HuH-7.5 (cell line): ENCODE results near the gene KRTAP29-1.
A peak's percentile ranks its signal among the peaks of the same experiment; 100 is the strongest.
"Not testable (repeated sequence)": the region's sequence is repeated elsewhere in the genome, so short reads cannot be mapped to it uniquely, and the experiment has no call there.

Experiments used
- DNase-seq: peaks from one replicate; pipeline ENCODE4 v3.0.0; 2011; ENCODE audit warnings: low spot score

KRTAP29-1 gene, protein sequence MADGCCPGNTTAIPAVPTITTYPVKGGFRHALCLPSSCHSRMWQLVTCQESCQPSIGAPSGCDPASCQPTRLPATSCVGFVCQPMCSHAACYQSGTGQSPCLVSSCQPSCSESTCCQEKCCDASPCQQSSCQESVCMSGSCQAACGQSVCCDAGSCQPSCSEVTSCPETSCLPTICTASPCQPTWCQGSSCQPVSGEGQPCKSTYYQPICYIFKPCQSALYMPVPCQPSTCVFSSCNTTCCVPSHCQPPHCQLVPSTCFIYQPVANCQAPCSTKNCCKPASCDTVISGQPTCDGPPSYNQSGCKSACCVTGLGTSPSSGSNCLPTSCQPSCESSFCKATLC

DNA sequence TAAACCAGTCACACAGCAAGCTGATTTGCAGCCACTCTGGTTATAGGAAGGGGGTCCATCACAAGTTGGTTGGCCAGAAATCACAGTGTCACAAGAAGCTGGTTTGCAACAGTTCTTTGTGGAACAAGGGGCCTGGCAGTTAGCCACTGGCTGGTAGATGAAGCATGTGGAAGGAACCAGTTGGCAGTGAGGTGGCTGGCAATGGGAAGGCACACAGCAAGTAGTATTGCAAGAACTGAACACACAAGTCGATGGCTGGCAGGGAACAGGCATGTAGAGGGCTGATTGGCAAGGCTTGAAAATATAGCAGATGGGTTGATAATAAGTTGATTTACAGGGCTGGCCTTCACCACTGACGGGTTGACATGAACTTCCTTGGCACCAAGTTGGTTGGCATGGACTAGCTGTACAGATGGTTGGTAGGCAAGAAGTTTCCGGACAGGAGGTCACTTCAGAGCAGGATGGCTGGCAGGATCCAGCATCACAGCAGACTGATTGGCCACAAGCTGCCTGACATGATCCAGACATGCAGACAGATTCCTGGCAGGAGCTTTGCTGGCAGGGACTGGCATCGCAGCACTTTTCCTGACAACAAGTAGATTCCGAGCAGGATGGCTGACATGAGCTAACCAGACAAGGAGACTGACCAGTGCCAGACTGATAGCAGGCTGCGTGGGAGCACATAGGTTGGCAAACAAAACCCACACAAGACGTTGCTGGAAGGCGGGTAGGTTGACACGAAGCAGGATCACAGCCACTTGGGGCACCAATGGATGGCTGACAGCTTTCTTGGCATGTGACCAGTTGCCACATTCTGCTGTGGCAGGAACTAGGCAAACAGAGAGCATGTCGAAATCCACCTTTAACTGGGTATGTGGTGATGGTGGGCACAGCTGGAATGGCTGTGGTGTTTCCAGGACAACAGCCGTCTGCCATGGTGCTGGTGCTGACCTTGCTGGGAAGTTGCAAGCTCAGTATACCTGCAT is at the start of gene KRTAP29-1:
Gene KRTAP29-1 (minus strand): TSS at position 936 of the 986 bp plus-strand sequence. CDS start 0 bp downstream, at position 936.
- DNase-seq: no peak

DNA sequence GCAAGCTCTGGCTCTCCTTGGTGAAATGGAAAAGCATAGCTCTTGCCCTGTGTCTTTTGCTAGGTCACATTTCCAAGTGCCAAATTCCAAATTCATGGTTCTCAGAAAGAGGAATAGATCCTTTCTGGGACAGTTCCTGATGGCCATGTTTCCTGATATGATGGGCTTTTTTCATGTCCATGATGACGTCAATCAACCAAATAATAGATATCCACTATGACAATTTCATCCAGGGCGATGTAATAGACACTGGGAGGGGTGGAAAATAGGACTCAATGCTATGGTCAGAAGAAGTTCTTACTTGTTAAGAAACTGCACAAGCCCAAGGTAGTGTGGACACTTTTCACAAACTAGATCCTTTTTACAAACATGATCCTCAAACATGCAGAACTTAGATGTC is 48.5 kb upstream of the KRTAP29-1 start:
- DNase-seq: no peak

DNA sequence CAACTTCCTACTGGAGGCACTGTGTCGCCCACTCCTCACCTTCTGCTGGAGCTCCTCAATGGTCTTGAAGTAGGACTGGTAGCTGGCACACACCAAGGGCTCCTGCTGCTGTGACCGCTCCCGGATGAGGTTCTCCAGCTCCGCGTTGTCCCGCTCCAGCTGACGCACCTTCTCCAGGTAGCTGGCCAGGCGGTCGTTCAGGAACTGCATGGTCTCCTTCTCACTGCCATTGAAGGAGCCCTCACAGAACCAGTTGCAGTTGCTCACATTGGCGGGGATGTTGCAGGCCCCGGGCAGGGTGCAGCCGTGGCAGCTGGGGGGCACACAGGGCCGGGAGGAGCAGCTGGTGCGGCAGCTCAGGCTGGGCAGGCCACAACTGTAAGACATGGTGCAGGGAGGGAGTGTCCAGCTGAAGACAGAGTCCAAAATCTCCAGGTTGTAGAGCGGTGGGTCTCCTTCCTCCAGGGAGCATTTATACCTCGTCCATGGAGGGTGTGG is 47.8 kb upstream of the KRTAP29-1 start, which contains the start of gene KRT33A:
Gene KRT33A (minus strand): TSS at position 448 of the 498 bp plus-strand sequence. CDS start 61 bp downstream, at position 387.
- DNase-seq: not testable (repeated sequence)

DNA sequence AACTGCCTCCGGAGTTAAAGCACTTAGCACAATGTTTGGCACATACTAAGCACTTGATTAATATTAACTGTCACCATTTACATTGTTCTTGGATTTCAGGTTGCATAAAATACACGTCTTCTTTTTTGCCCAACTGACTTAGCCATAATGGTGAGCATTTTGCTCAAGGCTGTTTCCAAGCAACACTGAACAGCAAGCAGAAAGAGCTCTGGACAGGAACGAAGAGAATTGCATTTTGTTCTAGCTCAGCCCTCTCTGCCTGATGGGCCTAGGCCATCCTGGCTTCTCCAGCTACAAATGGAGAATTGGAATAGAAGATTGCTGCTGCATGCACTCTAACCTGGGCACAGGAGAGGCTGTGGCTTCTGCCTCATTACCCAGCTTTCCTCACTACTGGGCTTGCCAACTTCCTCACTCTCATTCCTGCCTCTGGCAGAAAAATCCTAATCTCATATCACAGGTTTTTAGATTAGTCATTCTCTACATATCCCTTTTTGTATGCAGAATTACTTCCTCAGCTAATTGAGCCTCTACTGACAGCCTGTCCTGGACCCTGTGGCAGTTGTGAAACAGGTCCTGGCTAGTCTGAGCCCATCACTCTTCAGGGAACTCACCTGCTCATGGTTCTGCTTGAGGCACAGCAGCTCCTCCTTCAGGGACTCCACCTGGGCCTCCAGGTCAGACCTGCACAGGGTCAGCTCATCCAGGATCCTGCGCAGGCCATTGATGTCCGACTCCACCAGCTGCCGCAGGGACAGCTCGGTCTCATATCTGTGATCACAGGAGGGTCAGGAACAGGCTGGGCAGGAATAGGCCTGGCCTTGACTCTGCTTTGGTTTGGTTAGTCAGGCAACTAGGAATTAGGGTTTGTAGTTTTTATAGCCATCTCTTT is 45.5 kb upstream of the KRTAP29-1 start:
- no peak for DNase-seq

- DNase-seq: not testable (repeated sequence)
Measured at GRCh38 chr17:41346421-41346820, 43.8 kb upstream of the KRTAP29-1 start.

- DNase-seq: no peak
Measured at GRCh38 chr17:41345992-41346391, 43.3 kb upstream of the KRTAP29-1 start.

DNA sequence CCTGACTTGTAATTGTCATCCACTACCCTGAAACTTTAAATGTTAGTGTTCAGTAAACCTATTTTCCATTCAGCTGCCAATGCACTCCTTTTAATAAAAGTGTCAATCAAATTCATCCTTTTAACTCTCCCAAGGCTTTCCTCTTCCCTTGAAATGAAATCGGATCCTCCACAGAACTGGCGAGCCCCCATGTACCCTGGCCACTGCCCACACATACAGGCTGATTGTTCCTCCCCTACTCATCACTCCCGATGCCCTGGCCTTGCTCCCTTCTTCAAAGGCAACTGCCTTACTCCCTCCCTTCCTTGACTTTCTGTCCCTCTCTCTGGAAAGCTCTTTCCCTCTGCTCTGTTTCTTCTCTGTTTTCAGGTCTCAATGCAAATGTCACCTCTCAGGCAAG is 40.4 kb upstream of the KRTAP29-1 start:
- DNase-seq: no peak

- no peak for DNase-seq
Measured at GRCh38 chr17:41340934-41341861, 38.5 kb upstream of the KRTAP29-1 start.

- no peak for DNase-seq
Measured at GRCh38 chr17:41340494-41340893, 37.8 kb upstream of the KRTAP29-1 start.

DNA sequence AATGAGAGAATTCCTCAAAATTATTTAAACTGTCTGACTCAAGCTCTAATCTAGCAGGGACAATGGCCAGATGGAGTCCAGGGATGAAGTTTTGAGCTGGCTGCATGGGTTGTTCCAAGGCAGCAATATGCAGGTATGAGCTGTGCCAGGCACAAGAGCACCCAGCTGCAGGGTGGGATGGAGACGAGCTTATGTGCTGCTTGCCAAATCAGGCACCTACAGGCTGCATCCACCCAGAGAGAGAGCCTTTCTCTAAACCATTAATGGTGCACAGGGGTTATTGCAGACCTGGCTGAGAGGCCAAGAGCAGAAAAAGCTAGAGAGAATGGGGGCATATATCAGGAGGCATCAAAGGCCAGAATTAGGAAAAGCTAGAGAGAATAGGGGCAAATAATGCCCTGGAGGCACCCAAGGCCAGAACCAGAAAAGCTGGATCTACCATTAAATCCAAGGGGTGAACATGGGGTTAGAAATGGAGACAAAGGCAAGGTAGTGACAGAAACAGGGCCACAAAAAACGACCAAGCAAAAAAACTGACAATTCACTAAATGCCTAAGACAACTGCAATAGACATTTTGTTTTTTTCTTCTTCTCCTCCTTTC is 37.0 kb upstream of the KRTAP29-1 start:
- DNase-seq: no peak

GRCh38 chr17:41338961-41339485 is 36.4 kb upstream of the KRTAP29-1 start:
- no peak for DNase-seq

DNA sequence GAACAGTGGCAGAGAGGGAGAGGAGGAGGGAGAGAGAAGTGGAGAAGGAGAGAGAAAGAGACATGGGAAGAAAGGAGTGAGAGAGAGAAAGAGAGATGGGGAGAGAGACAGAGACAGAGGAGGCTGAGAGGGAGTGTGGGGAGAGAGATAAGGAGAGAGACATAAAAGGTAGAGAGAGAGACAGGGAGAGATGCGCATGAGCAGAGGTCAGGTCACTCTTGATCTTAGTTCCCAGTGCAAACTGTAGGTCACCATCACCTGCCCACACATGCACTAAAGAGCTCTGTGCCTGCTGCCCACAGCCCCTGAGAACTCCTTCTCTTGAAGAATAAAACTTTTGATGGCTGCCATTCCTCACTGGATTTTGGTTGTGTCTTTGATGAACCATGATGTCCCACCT is 33.1 kb upstream of the KRTAP29-1 start:
- no peak for DNase-seq

- DNase-seq: no peak
Measured at GRCh38 chr17:41334385-41335305, 32.0 kb upstream of the KRTAP29-1 start.

DNA sequence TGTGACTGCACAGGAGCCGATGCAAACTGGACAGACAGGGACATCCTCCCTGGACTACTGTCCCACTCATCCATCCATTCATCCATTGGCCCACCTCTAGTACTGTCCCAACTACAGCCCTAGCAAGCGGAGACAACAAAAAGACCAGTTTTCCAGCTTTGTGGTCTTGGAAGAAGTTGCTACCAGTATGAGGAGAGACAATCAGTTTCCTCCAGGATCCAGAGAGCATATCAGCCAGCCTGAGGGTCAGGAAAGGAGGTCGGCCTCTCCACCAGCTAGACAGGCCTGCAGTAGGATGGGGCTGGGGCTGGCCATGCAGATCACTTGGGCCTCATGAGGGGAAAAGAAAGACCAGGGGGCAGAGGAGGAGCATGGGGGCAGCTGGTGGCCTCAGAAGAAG is 31.2 kb upstream of the KRTAP29-1 start:
- DNase-seq: no peak

- DNase-seq: no peak
Measured at GRCh38 chr17:41333098-41333497, 30.4 kb upstream of the KRTAP29-1 start.

GRCh38 chr17:41332239-41332638 is 29.6 kb upstream of the KRTAP29-1 start:
- no peak for DNase-seq

GRCh38 chr17:41331606-41332005 is 29.0 kb upstream of the KRTAP29-1 start:
- DNase-seq: no peak

- peak; percentile 42 for DNase-seq
Measured at GRCh38 chr17:41329279-41329948, 26.8 kb upstream of the KRTAP29-1 start.
